Endothelial cell of hepatic sinusoid (primary cell): ENCODE data around the gene OR2A2.

Experiments
- in situ Hi-C: cut with HindIII; loops from 2 replicates; pipeline ENCODE4 v1.10.0; 2017; ENCODE audit warnings: low sequenced_read_pairs

The OR2A2 gene

GRCh38 chr7:144137501-144137900 is 28.1 kb downstream of the OR2A2 start:
- in situ Hi-C loops = no loop called here

GRCh38 chr7:144142187-144142586 is 32.8 kb downstream of the OR2A2 start:
- in situ Hi-C loops = no loop called here

- in situ Hi-C loops = no loop called here
These were observed 35.0 kb downstream of the OR2A2 start for GRCh38 chr7:144144426-144144825.

GRCh38 chr7:144148224-144148827 is 38.9 kb downstream of the OR2A2 start:
- in situ Hi-C loops = no loop called here

GRCh38 chr7:144158861-144159260 is 49.5 kb downstream of the OR2A2 start:
- in situ Hi-C loops = loop anchor here (25.0 kb wide), 1 partner anchor 278 kb away; no protein-coding TSS in a partner anchor
